Measurements from ENCODE around the gene DBT.

DNA sequence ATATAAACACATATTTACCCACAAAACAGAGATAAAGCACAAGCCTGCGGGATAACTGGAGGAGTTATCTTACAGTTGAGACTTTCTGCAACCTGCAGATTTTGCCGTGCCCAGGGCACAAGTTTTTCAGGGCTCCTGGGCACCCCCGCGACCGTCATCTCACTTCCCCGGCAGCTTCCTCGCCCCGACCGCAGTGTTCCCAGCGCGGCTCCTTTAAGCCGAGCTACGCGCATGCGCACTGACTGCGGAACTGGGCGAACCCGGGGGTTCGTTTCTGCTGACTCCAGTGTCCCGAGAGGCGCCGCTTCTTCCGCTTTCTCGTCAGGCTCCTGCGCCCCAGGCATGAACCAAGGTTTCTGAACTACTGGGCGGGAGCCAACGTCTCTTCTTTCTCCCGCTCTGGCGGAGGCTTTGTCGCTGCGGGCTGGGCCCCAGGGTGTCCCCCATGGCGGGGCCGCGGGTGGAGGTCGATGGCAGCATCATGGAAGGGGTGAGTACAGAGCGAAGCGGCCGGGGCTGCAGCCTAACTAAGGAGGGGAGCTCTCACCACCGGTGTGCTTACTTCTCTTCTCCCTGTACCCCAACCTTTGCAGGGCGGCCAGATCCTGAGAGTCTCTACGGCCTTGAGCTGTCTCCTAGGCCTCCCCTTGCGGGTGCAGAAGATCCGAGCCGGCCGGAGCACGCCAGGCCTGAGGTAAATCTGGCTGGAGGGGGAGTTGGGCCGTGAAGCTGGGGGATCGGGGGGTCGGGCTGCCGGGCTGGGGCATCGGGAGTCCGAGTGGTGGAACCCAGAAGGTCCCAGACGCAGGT, 16.5 kb upstream of the DBT start, which contains the start of gene RTCA:
- no peak for TF ChIP-seq GATA2 (IDR thresholded peaks at IDR 0.05; ENCODE audit: low read depth, low read length)
- no peak for TF ChIP-seq GATA3 (IDR thresholded peaks at IDR 0.05; ENCODE audit: low read depth, low read length)

Measured in SH-SY5Y (cell line).